ENCODE results near the gene MEGF11.

Gene MEGF11

DNA sequence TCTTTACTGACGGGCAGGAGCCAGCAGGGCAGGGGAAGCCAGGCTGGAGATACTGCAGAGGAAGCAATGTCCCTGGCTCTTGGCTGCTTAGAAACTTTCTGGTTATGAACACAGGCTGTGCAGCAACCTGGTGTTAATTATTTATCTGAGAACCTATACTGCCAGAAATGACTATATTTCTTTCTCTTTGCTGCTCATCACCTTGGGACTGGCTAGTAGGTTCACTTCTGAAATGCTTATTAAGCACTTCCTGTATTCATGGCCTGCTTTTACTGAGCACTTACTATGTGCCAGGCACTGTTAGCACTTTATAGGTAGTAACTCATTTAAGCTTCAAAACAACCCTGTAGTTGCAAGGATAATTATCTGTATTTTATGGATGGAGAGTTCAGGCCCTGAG is 326.7 kb downstream of the MEGF11 start:
- no peak for DNase-seq
- in situ Hi-C loops (cut with MboI; ENCODE audit: low pct_unique_long_range_greater_than_20kb, low sequenced_read_pairs): no loop called here

DNA sequence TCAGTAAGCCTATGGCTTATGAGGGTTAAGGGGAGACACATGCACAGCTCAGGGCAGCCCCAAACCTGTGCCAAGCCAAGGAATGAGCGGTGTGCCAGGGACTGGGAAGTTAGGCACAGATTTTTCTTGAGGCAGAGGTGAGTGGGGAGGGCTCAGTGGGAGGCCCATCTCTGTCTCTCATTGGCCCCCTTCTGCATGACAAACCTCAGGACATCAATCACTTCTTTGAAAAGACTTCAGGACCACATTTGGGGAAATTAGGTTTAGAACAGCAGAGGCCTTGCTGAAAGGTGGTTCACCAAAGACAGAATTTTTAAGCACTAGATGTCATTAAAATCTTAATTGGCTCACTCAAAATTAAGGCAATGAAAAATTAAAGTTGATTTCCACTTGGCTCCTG is 327.1 kb downstream of the MEGF11 start:
- in situ Hi-C loops (cut with MboI; ENCODE audit: low pct_unique_long_range_greater_than_20kb, low sequenced_read_pairs): no loop called here
- no peak for DNase-seq

- in situ Hi-C loops (cut with MboI; ENCODE audit: low pct_unique_long_range_greater_than_20kb, low sequenced_read_pairs): no loop called here
- no peak for DNase-seq
Observed at GRCh38 chr15:65925338-65925737, 328.2 kb downstream of the MEGF11 start.

GRCh38 chr15:65924004-65924403 is 329.5 kb downstream of the MEGF11 start:
- DNase-seq: no peak
- in situ Hi-C loops (cut with MboI; ENCODE audit: low pct_unique_long_range_greater_than_20kb, low sequenced_read_pairs): no loop called here

GRCh38 chr15:65923264-65923663 is 330.3 kb downstream of the MEGF11 start:
- in situ Hi-C loops (cut with MboI; ENCODE audit: low pct_unique_long_range_greater_than_20kb, low sequenced_read_pairs): no loop called here
- DNase-seq: no peak

GRCh38 chr15:65922621-65923020 is 330.9 kb downstream of the MEGF11 start:
- in situ Hi-C loops (cut with MboI; ENCODE audit: low pct_unique_long_range_greater_than_20kb, low sequenced_read_pairs): no loop called here
- no peak for DNase-seq

DNA sequence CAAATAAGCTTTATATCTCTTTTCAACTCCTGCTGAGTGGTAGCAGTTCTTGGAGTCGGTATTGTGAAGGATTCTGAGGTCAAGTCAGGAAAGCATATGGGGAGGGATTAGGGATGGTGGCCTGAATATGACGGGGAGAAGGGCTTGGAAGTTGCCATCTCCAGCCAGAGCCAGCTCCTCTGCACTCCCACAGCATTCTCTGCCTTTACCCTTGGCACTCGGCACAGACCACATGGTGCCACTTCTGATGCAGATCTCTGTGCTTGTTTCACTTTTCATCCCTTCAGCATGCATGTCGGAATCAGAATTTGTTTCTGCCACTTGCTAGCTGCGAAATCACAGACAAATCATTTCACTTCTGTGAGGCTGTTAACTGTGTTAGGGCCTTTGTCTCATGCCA is 331.8 kb downstream of the MEGF11 start:
- DNase-seq: no peak
- in situ Hi-C loops (cut with MboI; ENCODE audit: low pct_unique_long_range_greater_than_20kb, low sequenced_read_pairs): no loop called here

GRCh38 chr15:65920825-65921309 is 332.7 kb downstream of the MEGF11 start:
- in situ Hi-C loops (cut with MboI; ENCODE audit: low pct_unique_long_range_greater_than_20kb, low sequenced_read_pairs): no loop called here
- DNase-seq: no peak

DNA sequence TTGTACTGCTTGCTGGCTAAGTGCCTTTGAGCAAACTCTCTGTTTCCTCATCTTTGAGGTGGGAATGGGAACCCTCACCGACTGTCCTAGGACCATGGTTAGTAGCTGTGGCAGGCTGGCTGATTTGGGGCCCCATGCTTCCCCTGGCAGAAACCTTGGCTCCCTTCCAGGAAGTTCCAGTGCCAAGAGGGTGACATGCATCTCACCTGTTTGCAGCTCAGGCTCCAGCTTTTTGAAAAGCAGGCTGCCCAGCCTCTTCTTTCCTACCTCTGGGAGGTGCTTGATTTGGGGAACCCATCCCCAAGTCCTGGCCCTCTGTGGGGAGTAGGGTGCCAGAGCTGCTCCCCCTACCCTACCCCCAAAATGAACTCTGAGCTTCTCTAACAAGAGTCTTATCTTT is 333.4 kb downstream of the MEGF11 start:
- in situ Hi-C loops (cut with MboI; ENCODE audit: low pct_unique_long_range_greater_than_20kb, low sequenced_read_pairs): no loop called here

DNA sequence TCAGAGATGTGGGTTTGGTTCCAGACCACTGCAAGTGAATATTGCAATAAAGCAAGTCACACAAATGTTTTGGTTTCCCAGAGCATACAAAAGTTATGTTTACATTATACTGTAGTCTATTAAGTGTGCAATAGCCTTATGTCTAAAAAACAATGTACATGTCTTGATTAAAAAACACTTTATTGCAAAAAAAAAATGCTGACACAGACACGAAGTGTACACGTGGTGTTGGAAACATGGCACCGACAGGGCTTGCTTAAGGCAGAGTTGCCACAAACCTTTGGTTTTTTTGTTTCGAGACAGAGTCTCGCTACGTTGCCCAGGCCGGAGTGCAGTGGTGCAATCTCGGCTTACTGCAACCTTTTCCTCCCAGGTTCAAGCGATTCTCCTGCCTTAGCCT is 334.2 kb downstream of the MEGF11 start:
- no peak for DNase-seq
- in situ Hi-C loops (cut with MboI; ENCODE audit: low pct_unique_long_range_greater_than_20kb, low sequenced_read_pairs): no loop called here

More for the DNA sequence above, 333.4 kb downstream of the MEGF11 start:
- no peak for DNase-seq

DNA sequence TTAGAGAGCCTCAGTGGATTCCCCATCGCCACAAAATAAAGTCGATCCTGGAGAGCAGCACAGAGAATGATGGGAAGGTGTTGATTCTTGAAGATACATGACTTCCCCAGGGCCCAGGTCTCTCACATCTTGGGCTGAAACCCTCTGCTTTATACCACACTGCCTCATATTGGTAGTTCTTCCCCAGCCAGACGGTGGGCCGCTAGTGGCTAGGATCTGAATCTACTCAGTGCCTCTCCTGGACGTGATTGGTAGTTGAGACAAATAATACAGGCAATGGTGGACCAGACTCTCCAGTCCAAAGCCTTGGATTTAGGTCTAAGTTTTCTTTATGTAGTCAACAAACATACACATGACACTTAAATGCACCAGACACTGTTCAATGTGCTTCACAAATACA is 334.6 kb downstream of the MEGF11 start:
- in situ Hi-C loops (cut with MboI; ENCODE audit: low pct_unique_long_range_greater_than_20kb, low sequenced_read_pairs): no loop called here
- no peak for DNase-seq

DNA sequence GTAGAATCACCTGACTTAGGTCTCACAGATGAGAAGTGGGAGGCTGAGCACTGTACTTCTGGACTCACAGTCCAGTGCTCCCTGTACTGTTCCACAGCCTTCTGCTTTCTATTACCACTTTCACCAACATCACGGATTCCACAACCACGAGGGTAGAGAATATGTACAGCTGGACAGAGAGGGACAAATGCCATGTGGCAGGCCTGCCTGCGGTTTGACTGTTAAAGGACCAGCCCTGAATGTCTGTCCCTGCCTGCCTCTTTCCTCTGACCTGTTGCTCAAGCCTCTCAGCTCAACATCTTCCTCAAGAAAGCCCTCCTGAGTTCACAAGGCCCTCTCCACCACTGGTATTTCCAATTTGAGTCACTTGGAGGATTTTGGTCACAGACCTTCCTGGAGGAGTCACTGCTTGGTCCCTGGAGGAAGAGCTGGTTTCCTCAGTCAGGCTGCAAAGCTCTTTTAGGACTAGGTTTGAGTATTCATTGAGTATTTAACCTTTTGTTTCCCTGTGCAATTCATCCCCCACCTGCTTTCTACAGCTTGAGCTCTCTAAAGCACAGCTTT is 335.1 kb downstream of the MEGF11 start:
- no peak for DNase-seq
- in situ Hi-C loops (cut with MboI; ENCODE audit: low pct_unique_long_range_greater_than_20kb, low sequenced_read_pairs): no loop called here

DNA sequence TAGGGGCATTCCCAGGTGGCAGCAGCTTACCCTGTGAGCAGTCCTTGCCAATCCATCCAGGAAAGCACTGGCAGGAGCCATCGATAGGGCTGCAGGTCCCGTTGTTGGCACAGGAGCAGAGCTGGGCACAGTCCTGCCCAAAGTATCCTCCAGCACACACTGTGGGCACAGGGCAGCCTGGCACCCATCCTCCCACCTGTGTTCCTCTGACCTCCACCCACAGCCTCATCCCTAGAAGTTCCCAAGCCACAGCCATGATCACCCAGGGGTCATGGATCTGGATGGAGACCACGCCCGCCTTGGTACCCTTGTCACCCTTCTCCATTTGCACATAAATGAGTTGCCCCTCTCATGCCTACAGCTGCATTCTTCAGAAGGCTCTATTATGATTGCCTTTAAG is 335.6 kb downstream of the MEGF11 start:
- DNase-seq: no peak
- in situ Hi-C loops (cut with MboI; ENCODE audit: low pct_unique_long_range_greater_than_20kb, low sequenced_read_pairs): no loop called here

- in situ Hi-C loops (cut with MboI; ENCODE audit: low pct_unique_long_range_greater_than_20kb, low sequenced_read_pairs): no loop called here
- no peak for DNase-seq
Observed at GRCh38 chr15:65917407-65917756, 336.2 kb downstream of the MEGF11 start.

DNA sequence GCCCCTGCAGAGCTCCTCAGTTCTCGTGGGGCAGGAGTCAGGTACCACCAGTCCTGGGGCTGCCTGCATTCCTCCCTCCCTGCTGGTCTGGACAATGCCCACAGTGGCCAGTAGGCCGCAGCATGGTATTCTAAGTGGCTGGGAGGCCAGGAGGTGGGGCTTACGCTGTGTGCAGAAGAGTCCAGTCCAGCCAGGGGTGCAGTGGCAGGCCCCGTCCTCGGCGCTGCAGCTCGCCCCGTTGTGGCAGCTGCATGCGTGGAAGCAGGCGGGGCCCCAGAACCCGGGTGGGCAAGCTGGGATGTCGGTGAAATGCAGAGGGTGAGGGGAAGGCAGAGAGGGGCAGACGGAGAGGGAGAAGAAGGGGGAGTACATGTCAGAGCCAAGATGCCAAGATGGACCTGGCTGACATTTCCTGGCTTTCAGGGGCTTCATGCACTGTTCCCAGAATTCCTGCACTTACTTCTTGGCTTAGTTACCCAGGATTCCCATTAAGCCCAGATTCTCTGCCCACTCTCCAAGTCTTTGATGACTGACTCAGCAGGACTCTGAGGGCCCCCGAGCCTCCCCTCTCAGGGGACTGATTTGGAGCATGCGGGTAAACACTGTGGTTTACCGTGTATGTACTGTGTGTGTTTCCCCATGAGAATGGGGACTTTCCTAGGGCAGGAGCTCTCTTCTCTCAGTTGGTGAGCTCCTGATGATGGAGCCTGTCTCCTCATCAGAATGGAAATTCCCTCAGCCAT is 336.7 kb downstream of the MEGF11 start:
- in situ Hi-C loops (cut with MboI; ENCODE audit: low pct_unique_long_range_greater_than_20kb, low sequenced_read_pairs): no loop called here
- peak; percentile 21 for DNase-seq

DNA sequence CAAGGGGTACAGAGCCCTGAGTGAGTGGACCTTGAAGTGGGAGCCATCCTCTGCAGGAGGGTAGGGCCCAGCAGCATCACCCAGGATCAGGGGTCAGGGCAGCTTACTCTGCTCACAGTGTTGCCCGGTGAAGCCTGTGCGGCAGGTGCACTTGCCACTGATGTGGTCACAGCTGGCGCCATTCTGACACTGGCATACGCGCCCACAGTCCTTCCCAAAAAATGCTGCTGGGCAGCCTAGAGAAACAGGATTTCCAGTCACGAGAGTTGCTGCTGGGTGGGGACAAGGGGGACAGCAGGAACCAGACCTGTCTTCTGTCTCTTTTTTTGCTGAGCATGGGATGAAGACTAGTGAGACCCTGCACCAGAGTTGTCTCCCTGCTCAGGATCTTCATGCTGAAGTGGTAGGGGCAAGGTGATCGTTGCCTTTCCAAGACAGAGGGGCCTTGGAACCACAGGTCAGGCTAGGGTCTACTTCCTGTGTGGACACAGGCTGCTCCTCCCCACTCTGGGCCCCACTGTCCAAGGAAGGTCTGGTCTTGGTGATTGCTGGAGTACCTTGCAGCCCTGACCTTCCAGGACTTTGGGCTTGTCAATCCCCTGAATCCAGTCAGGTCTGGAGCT is 337.4 kb downstream of the MEGF11 start:
- no peak for DNase-seq
- in situ Hi-C loops (cut with MboI; ENCODE audit: low pct_unique_long_range_greater_than_20kb, low sequenced_read_pairs): no loop called here

DNA sequence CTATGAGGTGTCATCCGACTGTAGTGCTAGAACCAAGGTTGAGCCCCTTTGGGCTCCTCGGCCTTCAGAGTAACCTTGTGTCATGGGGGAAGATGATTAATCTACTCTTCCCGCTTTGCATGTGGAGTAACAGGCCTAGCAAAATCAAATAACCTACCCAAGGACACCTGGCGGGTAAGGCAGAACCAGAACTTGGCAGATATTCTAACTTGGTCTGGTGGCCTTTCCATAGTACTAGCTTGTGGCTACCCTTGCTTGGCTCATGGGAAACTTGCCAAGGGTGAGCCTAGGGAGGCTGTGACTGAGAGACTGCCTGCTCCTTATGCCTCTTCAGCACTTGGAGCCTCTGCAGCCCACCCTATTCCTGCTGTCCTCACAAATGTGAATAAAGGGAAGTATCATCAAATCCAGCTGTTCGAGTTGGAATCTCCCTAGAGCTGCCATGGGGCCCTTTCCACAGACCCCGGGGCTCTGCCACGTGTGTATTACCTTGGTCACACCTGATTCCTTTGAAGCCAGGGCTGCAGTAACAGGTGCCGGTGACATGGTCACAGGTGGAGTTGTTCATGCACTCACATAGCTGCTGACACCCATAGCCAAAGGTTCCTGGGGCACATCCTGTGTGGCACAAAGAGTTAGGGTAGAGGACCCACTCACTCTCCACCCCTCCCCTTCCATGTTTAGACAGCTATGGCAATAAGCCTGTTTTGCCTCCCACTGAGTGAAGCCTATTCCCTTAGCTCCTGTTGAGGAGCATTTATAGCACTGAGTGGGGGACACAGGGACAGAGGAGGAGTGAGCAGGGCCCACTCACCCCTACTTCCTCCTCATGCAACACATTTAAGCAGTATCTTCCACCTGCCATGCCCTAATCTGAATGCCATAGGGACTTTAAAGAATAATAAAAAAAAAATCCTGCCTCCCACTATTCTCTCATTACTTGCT is 338.3 kb downstream of the MEGF11 start:
- in situ Hi-C loops (cut with MboI; ENCODE audit: low pct_unique_long_range_greater_than_20kb, low sequenced_read_pairs): no loop called here
- DNase-seq: no peak

DNA sequence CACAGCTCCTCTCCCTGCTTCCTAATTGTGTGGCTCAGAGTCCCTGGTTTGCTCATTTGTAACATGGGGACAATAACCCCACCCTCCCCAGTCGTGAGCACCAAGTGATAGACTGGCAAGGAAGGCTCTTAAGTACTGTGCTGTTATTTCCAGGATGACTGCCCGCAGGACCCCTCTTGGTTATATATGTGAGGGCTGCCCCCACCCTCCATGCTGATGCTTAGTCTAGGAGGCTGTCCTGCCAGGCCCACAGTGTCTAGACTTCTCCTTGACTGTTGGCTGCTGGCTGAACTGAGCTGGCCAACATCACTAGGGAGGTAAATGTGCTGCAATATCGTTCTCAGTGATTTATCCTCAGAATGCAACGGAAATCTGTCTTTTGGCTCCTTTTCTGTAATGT is 339.2 kb downstream of the MEGF11 start:
- in situ Hi-C loops (cut with MboI; ENCODE audit: low pct_unique_long_range_greater_than_20kb, low sequenced_read_pairs): no loop called here
- no peak for DNase-seq

GRCh38 chr15:65913631-65914199 is 339.8 kb downstream of the MEGF11 start:
- in situ Hi-C loops (cut with MboI; ENCODE audit: low pct_unique_long_range_greater_than_20kb, low sequenced_read_pairs): no loop called here
- DNase-seq: no peak

All from KBM-7 (cell line).